Liver (tissue), 9 donors: ENCODE measurements around the gene TCAIM. TPM values are rescaled to one million over a fixed set of nuclear protein-coding genes. Genes with fewer than 3 reads are reported as not detected.

Source experiments
- DNase-seq: peaks from one replicate; pipeline ENCODE4 v3.0.0-alpha.2; 2017; ENCODE audit warnings: low spot score
- H3K27ac ChIP-seq, 2 donors: one replicate each; pipeline ENCODE4 v1.7.0; 2013; ENCODE audit warnings: inconsistent platforms in 2 of 2, low read length in 2 of 2, control low read depth in 1 of 2, low read depth in 1 of 2, mild to moderate bottlenecking in 1 of 2
- H3K27me3 ChIP-seq, 4 donors: one replicate each; pipeline versions ENCODE4 v1.6.1 to v1.7.0; 2013; ENCODE audit warnings: low read length in 3 of 4, inconsistent platforms in 1 of 4, mild to moderate bottlenecking in 1 of 4, moderate library complexity in 1 of 4; ENCODE audit not compliant: control insufficient read depth in 4 of 4, insufficient read depth in 4 of 4
- H3K36me3 ChIP-seq, 4 donors: one replicate each; pipeline versions ENCODE4 v1.6.1 to v1.7.0; 2013; ENCODE audit warnings: low read length in 3 of 4, mild to moderate bottlenecking in 3 of 4, low read depth in 1 of 4, moderate library complexity in 1 of 4; ENCODE audit not compliant: control insufficient read depth in 4 of 4, insufficient read depth in 3 of 4
- H3K4me1 ChIP-seq, 4 donors: one replicate each; pipeline versions ENCODE4 v1.6.1 to v1.7.0; 2013; ENCODE audit warnings: low read length in 3 of 4, mild to moderate bottlenecking in 3 of 4, moderate library complexity in 1 of 4; ENCODE audit not compliant: control insufficient read depth in 4 of 4, insufficient read depth in 4 of 4
- H3K4me3 ChIP-seq, 3 donors: one replicate each; pipeline versions ENCODE4 v1.6.1 to v1.7.0; 2013; ENCODE audit warnings: low read length in 3 of 3, control low read depth in 1 of 3, low read depth in 1 of 3, mild to moderate bottlenecking in 1 of 3
- H3K9ac ChIP-seq, 2 donors: one replicate each; pipeline ENCODE4 v1.7.0; 2013; ENCODE audit warnings: low read length in 2 of 2, mild to moderate bottlenecking in 2 of 2, moderate library complexity in 2 of 2, control low read depth in 1 of 2, low read depth in 1 of 2
- H3K9me3 ChIP-seq, 4 donors: one replicate each; pipeline versions ENCODE4 v1.6.1 to v1.7.0; 2013; ENCODE audit warnings: low read length in 3 of 4; ENCODE audit not compliant: control insufficient read depth in 4 of 4
- ATF3 ChIP-seq: IDR thresholded peaks from 2 replicates; pipeline ENCODE4 v1.6.1; 2016; ENCODE audit warnings: antibody characterized with exemption
- CTCF ChIP-seq: fragments of 150-350 bp; IDR thresholded peaks from 2 replicates; pipeline ENCODE4 v1.5.1; 2017; ENCODE audit warnings: improper control_type of control experiment, low read depth, low read length; ENCODE audit not compliant: missing input control
- EGR1 ChIP-seq, 2 donors: IDR thresholded peaks; 2 replicates each; pipeline ENCODE4 v1.6.1; 2016 to 2018; ENCODE audit warnings: antibody characterized with exemption in 2 of 2, low read depth in 2 of 2
- FOXA1 ChIP-seq: IDR thresholded peaks from 2 replicates; pipeline ENCODE4 v1.6.1; 2016; ENCODE audit warnings: antibody characterized with exemption
- FOXA2 ChIP-seq: IDR thresholded peaks from 2 replicates; pipeline ENCODE4 v1.6.1; 2016; ENCODE audit warnings: antibody characterized with exemption
- GABPA ChIP-seq, 2 donors: IDR thresholded peaks in 1 of 2; conservative IDR thresholded peaks in 1 of 2; 2 replicates each; pipeline ENCODE4 v1.6.1; 2016; ENCODE audit warnings: antibody characterized with exemption in 2 of 2, mild to moderate bottlenecking in 1 of 2, moderate library complexity in 1 of 2
- HNF4A ChIP-seq, 2 donors: conservative IDR thresholded peaks; 2 replicates each; pipeline ENCODE4 v1.6.1; 2016; ENCODE audit warnings: antibody characterized with exemption in 2 of 2, mild to moderate bottlenecking in 2 of 2
- HNF4G ChIP-seq: IDR thresholded peaks from 2 replicates; pipeline ENCODE4 v1.6.1; 2016; ENCODE audit warnings: antibody characterized with exemption
- JUND ChIP-seq, 2 donors: IDR thresholded peaks; 2 replicates each; pipeline ENCODE4 v1.6.1; 2016; ENCODE audit warnings: antibody characterized with exemption in 2 of 2
- MAX ChIP-seq: IDR thresholded peaks from 2 replicates; pipeline ENCODE4 v1.6.1; 2016; ENCODE audit warnings: antibody characterized with exemption
- NR2F2 ChIP-seq: IDR thresholded peaks from 2 replicates; pipeline ENCODE4 v1.6.1; 2016; ENCODE audit warnings: antibody characterized with exemption
- RAD21 ChIP-seq, 2 donors: IDR thresholded peaks; 2 replicates each; pipeline ENCODE4 v1.6.1; 2016; ENCODE audit warnings: antibody characterized with exemption in 2 of 2, mild to moderate bottlenecking in 2 of 2
- REST ChIP-seq: IDR thresholded peaks from 2 replicates; pipeline ENCODE4 v1.6.1; 2016; ENCODE audit warnings: antibody characterized with exemption, mild to moderate bottlenecking
- RXRA ChIP-seq, 2 donors: IDR thresholded peaks; 2 replicates each; pipeline ENCODE4 v1.6.1; 2017 to 2018; ENCODE audit warnings: antibody characterized with exemption in 2 of 2, mild to moderate bottlenecking in 1 of 2
- SP1 ChIP-seq: IDR thresholded peaks from 2 replicates; pipeline ENCODE4 v1.6.1; 2018; ENCODE audit warnings: antibody characterized with exemption, mild to moderate bottlenecking
- TAF1 ChIP-seq: conservative IDR thresholded peaks from 2 replicates; pipeline ENCODE4 v1.6.1; 2016; ENCODE audit warnings: antibody characterized with exemption, mild to moderate bottlenecking
- YY1 ChIP-seq: IDR thresholded peaks from 2 replicates; pipeline ENCODE4 v1.6.1; 2016; ENCODE audit warnings: antibody characterized with exemption, mild to moderate bottlenecking
- ZBTB33 ChIP-seq: IDR thresholded peaks from 2 replicates; pipeline ENCODE4 v1.6.1; 2016; ENCODE audit warnings: antibody characterized with exemption
- WGBS: extraction: QIAGEN DNeasy Blood & Tissue Kit; methylation state at CpG from one replicate; pipeline ENCODE4 v1.1.7; 2013; 5-methylcytosine and 5-hydroxymethylcytosine counted together
- polyA plus RNA-seq, 2 donors: library from polyadenylated mRNA; stranded (reverse) in 1 of 2; unstranded in 1 of 2; fragments of 200-250 nt in 1 of 2; fragments of >200 nt in 1 of 2; fragmentation: Nextera tagmentation in 1 of 2; extraction: Ambion mirVana in 1 of 2; gene quantifications; one replicate each; pipeline versions ENCODE4 v1.2.1 to v1.2.3, GENCODE V29; 2013 to 2015
- total RNA-seq, 2 donors: library from RNA; depleted of rRNA; stranded (reverse); fragments of >200 nt; gene quantifications; one replicate each; pipeline ENCODE4 v1.2.3, GENCODE V29; 2014
- donor health status: healthy.
- donor health status: healthy.
- donor health status: healthy.
- donor health status: healthy.
- donor health status: healthy.

Gene TCAIM
- total and polyA plus RNA-seq, 4 donors, result 21.0 to 46.6 (median 24.0) TPM

GRCh38 chr3:44427683-44428082 is 89.1 kb downstream of the TCAIM start (continued):
- no peak for TF ChIP-seq MAX
- TF ChIP-seq JUND (IDR thresholded peaks at IDR 0.05), result no peak
- no peak for TF ChIP-seq FOXA2
- TF ChIP-seq EGR1 (IDR thresholded peaks at IDR 0.05; ENCODE audit: low read depth in 2 of 2), result no peak
- TF ChIP-seq HNF4G, result no peak

- no peak for DNase-seq
- TF ChIP-seq RXRA (IDR thresholded peaks at IDR 0.05) (no peak), MAX (no peak), YY1 (no peak), NR2F2 (no peak)
- 91% methylated on average over 7 of the region's 7 CpGs for WGBS
Measured at GRCh38 chr3:44428910-44429309, 90.3 kb downstream of the TCAIM start.

GRCh38 chr3:44429459-44429858 is 90.9 kb downstream of the TCAIM start:
- H3K36me3 ChIP-seq, result no peaks in the 10 kb centered on the region
- H3K4me3 ChIP-seq, result no peak overlapping the region
- no peaks in the 10 kb centered on the region for H3K27me3 ChIP-seq
- DNase-seq, result no peak
- no peak overlapping the region for H3K27ac ChIP-seq
- no peak for TF ChIP-seq YY1
- no peak for TF ChIP-seq RXRA (IDR thresholded peaks at IDR 0.05)
- no peak for TF ChIP-seq FOXA1
- no peak for TF ChIP-seq RAD21 (IDR thresholded peaks at IDR 0.05)
- no peak for TF ChIP-seq FOXA2
- TF ChIP-seq SP1, result no peak
- TF ChIP-seq NR2F2, result no peak
- TF ChIP-seq REST, result no peak
- no peak for TF ChIP-seq MAX
- TF ChIP-seq JUND (IDR thresholded peaks at IDR 0.05), result no peak
- TF ChIP-seq HNF4G, result no peak
- TF ChIP-seq GABPA (IDR thresholded peaks at IDR 0.05 in 1 of 2, conservative IDR thresholded peaks at IDR 0.05 in 1 of 2), result no peak
- no peak for TF ChIP-seq TAF1
- TF ChIP-seq ZBTB33, result no peak
- TF ChIP-seq EGR1 (IDR thresholded peaks at IDR 0.05; ENCODE audit: low read depth in 2 of 2), result no peak
- TF ChIP-seq ATF3, result no peak
- no peak for TF ChIP-seq HNF4A (conservative IDR thresholded peaks at IDR 0.05)
- TF ChIP-seq CTCF, result no peak
- H3K9me3 ChIP-seq, result no peaks in the 10 kb centered on the region
- no peak overlapping the region for H3K9ac ChIP-seq
- peaks cover 0 to 3% (median under 1%) of the 10 kb centered on the region in 4 donors for H3K4me1 ChIP-seq
- WGBS, result 96% methylated on average over 6 of the region's 6 CpGs

More at GRCh38 chr3:44428910-44429309, 90.3 kb downstream of the TCAIM start:
- Histone ChIP-seq H3K27ac (no peak overlapping the region), H3K36me3 (no peaks in the 10 kb centered on the region), H3K4me3 (no peak overlapping the region), H3K27me3 (no peaks in the 10 kb centered on the region), H3K9ac (no peak overlapping the region), H3K4me1 (peaks cover 0 to 3% (median under 1%) of the 10 kb centered on the region in 4 donors), H3K9me3 (no peaks in the 10 kb centered on the region)
